GM19043 (cell line): ENCODE measurements around the gene REG4.
A peak's percentile ranks its signal among the peaks of the same experiment; 100 is the strongest.
"Not testable (repeated sequence)": the region's sequence is repeated elsewhere in the genome, so short reads cannot be mapped to it uniquely, and the experiment has no call there.

Experiments used
- ATAC-seq: cut with Tn5 transposase; IDR thresholded peaks from one replicate; pipeline ENCODE4 v1.9.1; 2021; ENCODE audit warnings: low read depth; ENCODE audit not compliant: unreplicated experiment

REG4 gene

DNA sequence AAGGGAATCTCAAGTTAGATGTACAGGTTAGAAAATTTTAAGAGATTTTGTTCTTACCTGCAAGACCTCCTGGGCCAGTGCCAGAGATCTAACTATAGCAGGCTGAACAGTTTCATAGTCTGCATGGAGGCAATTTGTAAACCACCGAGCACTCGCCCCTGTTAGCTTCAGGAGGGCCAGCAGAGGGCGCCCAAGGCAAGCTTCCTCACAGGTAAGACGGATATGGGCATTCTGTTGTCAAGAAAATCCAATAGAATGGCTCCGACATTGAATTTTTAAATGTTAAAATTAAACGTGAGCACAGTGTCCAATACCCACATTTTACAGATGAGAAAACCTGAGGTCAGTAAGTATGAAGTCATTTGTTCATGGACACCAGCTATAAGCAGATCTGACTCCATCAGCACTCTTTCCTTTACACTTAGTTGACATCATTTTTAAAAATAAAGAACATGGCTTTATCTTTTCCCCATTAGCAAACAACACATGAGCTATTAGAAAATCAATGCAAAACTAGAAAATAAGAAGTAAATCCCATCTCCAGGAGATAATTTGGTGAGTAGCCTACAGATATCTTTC, 2.2 kb downstream of the REG4 start:
- peak; percentile 85 for ATAC-seq

- no peak for ATAC-seq
Measured at GRCh38 chr1:119808491-119808890, 2.8 kb downstream of the REG4 start.

DNA sequence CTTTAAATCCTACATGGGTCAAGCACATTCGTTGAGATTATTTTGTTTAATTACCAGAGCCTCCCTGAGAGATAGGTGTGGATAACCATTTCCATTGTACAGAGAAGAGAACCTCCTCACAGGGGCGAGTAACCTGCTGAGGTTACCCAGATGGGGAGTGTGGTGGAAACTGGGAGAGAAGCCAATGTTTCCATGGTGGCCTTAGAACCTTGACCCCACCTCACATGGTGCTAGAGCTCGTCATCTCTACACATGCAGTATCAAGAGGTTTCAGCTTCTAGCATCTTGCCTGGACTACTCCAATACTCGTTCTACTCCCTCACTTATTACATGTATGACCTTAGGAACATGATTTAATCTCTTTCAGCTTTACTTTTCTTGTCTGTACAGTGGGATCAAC, 4.8 kb downstream of the REG4 start:
- no peak for ATAC-seq

DNA sequence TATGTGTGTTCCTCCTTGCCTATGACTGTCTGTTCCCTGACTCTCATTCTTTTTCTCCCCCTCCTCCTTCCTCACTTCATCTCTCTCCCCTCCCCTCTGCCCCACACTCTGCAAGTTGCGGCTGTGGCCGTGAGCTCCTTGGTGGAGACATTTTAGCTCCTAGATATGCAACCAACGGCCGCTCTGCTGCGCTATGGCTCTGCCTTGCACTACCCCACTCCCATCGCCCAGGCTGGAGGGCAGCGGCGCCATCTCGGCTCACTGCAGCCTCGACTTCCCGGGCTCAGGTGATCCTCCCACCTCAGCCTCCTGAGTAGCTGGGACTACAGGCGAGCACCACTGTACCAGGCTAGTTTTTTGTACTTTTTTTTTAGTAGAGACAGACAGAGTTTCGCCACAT, 5.5 kb downstream of the REG4 start:
- ATAC-seq = no peak

- ATAC-seq = no peak
Measured at GRCh38 chr1:119805247-119805646, 6.0 kb downstream of the REG4 start.

- no peak for ATAC-seq
Measured at GRCh38 chr1:119799599-119800177, 11.6 kb downstream of the REG4 start.

GRCh38 chr1:119799003-119799402, 12.3 kb downstream of the REG4 start:
- no peak for ATAC-seq

GRCh38 chr1:119797606-119798005, 13.7 kb downstream of the REG4 start:
- ATAC-seq = no peak

- no peak for ATAC-seq
Measured at GRCh38 chr1:119797162-119797561, 14.1 kb downstream of the REG4 start.

DNA sequence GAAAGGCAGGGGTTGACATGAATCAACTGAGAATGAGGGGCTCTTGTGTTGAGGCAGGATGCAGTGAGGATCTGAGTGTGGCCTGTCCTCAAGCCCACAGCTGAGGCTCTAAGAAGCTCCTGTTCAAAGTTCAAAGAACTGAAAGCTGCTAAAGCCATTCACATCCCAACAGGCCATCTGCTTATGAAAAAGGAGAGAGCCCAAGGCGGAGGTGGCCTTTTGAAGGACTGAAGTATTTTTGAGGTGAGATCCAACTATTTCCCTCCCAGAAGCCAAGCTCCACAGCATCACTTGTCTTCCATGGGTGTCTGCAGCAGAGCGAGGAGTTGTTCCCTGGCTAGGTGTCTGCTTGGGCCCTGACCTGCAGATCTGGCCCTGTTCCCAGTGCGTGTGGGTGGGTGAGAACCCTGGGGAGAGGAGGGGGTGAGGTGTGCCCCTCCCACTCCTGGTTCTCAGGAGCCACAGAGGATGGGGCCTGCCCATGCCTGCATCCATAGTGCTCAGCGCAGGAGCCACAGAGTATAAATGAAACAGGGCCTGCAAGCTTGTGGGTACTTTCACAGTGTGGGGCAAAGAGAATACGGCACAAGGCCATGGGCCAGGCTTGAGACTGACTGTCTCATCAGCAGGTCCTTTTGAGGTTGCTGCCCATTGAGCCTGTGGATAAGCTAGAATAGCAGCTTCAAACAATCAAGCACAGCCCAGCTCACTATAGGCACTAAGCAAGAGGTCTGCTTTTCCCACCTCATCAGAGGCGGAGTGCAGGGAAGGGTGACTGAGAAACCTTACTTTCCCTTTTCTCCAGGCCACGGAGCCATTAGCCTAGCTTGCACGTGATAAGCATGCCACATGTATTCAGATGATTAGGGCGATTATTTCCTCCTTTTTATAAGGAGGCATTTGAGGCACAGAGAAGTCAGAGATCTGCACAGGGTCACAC, 15.7 kb downstream of the REG4 start:
- no peak for ATAC-seq

DNA sequence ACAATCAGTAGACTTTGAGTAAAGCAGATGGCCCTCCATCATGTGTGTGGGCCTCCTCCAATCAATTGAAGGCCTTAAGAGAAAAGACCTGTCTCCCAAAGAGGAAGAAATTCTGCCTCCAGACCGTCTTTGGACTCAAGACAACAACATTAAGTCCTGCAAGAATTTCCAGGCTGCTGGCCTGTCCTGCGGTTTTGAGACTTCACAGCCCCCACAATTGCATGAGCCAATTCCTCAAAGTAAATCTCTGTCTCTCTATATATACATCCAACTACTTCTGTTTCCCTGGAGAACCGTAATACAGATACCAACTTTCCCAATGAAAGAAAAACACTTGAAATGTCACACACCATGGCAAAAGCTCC, 16.4 kb downstream of the REG4 start:
- ATAC-seq = no peak

DNA sequence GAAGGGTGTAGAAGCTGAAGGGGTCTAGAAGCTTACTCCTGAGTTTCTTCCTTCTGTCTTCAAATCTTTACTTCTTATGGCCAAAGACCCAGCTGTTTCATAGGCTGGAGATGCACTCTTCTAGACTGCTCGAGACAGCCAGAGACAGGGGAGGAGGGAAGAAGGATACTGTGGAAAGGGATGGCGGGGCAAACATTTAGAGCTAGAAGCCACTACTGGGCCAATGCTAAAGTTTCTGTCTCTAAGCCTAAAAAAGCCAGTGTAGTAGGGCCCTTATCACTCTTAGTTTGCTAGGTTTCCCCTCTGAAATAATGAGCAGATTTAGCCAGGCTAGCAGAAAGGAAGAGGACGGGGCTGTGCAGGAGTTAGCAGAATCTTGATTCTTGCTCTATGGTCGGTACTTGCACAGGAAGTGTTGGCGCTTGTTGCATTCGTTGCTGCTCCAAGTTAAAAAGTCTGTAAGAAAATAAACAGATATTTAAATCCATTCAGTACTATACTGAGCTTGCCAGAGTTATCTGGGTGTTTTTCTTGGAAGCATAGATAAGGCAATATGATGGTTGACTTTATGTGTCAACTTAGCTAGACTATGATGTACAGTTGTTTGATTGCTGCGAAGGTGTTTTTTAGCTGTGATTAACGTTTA, 16.9 kb downstream of the REG4 start:
- ATAC-seq = no peak

DNA sequence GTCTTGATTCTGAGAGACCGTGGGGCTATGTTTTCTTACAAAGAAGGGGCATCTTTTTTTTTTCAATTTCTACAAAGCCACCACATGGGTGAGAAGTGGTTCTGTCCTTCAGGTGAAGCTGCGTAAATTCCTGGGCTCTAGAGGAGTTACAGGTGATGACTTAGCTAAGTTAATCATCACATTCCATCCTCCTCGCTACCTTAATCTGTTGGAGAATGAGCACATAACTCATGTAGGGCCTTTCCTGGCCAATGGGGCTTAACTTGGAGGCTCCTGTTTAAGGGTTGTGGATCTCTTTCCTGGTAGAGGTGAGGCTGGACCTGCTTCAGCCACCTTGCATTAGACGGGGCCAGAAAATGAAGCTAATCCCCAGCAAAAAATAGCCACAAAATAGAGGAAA, 19.9 kb downstream of the REG4 start:
- no peak for ATAC-seq

DNA sequence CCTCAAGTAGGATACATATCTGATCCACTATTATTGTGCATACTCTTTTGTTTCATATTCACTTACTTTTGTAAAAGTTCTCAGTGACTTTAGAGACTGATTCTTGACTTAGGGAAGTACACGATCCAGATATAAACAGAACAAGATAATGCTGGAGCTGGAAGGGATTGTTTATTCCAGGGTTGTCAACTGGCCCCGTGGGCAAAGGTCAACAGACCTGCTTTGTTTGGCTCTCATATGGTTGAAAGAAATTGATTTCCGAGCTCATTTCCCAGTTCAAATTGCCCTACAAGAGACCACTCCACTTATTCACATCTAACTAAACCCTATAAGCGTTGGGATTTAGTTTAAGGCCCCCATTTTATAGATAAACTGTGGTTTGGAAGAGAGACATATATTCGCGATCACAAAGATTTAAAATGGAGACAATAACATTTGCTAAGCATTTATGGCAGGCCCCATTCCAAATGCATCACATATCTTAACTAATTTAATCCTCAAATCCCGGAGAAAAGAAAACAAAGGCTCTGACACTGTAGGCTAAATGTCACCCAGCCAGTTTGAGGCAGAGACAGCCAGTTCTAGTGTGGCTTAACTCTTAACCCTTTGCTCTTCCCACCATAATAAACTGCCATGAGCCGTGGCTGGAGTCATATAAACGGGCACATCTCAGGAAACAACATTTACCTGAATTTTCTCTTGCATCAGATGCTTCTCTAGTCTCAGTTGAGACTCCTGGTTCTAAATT, 20.6 kb downstream of the REG4 start:
- ATAC-seq = no peak

- no peak for ATAC-seq
Measured at GRCh38 chr1:119787776-119788175, 23.5 kb downstream of the REG4 start.

DNA sequence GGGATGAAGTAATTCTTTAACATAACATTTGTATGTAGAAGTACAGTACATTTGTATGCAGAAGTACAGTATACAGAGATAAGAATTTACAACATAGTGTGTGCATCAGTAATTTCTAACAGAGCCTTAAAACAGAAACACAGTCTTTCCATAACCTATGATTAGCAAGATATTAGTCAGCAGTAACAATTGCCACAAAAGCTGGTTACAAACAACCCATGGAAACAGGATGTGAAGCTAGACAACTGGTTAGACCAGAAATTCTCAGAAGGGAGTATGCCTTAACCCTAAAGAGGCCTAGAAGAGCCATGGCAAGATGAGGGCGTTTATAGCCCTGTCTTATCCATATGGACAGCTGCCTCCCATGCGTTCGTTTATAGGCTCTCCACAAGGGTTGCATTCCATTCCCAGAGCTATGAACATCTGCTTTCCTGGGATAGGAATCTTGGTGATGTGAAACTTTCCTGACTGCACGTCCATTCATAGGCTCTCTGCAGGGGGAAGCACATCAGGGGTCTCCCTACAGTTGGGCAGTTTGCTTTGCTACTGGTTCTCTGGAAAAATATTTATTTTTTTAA, 24.7 kb downstream of the REG4 start:
- not testable (repeated sequence) for ATAC-seq

GRCh38 chr1:119786046-119786445, 25.2 kb downstream of the REG4 start:
- ATAC-seq = not testable (repeated sequence)

DNA sequence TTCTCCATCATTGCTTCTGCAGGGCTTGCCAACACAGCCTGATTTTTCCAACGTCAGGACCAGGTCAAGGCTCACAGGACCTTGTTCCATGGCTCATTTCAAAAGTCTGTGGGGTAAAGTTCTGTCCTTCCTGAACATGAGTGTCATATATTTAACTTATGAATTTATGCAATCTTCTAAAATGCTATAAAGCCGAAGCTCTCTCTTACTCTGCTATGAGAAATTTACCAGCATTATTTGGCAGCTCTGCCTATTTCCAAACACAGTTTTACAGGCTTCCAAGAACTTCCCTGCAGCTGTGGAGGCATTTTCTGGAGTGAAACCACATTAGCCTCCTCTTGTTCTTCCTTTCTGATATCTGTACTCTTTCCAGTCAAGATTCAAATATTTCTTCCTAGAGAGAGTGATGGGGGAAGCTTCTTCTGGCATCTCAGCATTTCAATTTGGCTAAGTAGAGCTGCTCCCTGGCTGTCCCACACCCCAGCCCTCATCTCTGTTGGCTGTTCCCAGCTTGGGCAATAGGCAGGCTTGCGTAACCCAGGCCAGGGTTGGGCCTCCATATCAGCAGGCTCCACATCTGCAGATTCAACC, 27.0 kb downstream of the REG4 start:
- ATAC-seq = no peak

DNA sequence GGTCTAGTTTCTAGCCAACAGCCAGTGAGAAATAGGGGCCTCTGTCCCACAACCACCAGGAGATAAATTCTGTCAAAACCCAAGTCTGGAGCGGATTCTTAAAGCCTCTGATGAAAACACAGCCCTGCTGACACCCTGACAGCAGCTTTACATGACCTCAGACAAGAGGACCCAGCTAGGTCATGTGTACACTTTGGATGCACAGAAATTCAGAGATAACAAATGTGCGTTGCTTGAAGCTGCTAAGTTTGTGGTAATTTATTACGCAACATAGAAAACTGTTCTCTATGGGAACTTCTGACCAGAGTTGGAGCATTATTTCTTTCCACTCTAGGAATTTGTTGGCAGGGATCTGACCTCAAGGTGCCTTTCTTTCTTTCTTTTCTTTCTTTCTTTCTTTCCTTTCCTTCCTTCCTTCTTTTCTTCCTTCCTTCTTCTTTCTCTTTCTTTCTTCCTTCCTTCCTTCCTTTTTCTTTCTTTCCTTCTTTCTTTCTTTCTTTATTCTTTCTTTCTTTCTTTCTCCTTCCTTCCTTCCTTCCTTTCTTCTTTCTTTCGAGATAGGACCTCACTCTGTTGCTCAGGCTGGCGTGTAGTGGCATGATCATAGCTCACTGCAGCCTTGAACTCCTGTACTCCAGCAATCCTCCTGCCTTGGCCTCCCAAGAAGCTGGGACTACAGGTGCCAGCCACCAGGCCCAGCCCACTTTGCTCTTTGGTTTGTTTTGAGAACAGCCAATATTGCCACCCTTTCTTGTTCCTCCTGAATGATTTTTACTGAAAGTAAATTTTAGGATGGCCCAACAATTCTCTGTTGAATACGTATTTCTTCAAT, 27.7 kb downstream of the REG4 start:
- no peak for ATAC-seq
